GM06990 (cell line): ENCODE results near the gene AGPAT4.

Experiments
- DNase-seq: peaks from one replicate; pipeline ENCODE4 v3.0.0-alpha.2; 2011; ENCODE audit not compliant: insufficient read length; ENCODE audit errors: extremely low read depth
- H3K27me3 ChIP-seq: replicated peaks from 2 replicates; pipeline ENCODE4 v1.6.0; 2011; ENCODE audit warnings: low read length; ENCODE audit not compliant: control insufficient read depth, insufficient read depth
- H3K36me3 ChIP-seq: 2 replicates; pipeline ENCODE4 v1.5.1; 2011; ENCODE audit warnings: low read length; ENCODE audit not compliant: control insufficient read depth, insufficient read depth
- H3K4me3 ChIP-seq: replicated peaks from 2 replicates; pipeline ENCODE4 v1.5.1; 2011; ENCODE audit warnings: low read depth, mild to moderate bottlenecking, control low read depth, low read length
- CTCF ChIP-seq: IDR thresholded peaks from 2 replicates; pipeline ENCODE4 v1.5.1; 2011; ENCODE audit warnings: low read length, control low read depth, mild to moderate bottlenecking, inconsistent platforms; ENCODE audit not compliant: insufficient read depth, poor library complexity, severe bottlenecking

AGPAT4 gene

GRCh38 chr6:161274898-161275297 lies 1.0 kb upstream of the AGPAT4 start:
- no peaks in the 10 kb centered on the region for H3K27me3 ChIP-seq
- no peak for TF ChIP-seq CTCF
- no peaks in the 10 kb centered on the region for H3K36me3 ChIP-seq
- DNase-seq: no peak
- H3K4me3 ChIP-seq: no peak overlapping the region

DNA sequence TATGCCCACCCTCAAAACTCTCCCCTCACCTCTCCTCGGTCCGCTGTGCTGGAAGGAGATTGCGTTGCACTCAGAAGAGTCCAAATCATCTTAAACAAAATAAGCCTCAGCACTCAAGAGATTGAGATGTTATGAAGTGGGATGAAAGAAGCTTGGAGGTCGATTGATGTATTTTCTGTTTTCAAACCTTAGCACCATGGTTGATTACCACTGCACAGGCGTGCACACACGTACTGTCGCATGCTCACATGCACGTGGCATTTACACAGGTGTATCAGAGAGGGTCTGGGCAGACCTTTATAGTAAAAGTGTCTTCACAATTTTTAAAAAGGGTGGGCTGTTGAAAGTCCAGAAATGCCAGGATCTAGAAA lies 612 bp upstream of the AGPAT4 start:
- TF ChIP-seq CTCF: no peak
- H3K4me3 ChIP-seq: peak overlapping the region; percentile 86
- no peak for DNase-seq
- no peaks in the 10 kb centered on the region for H3K36me3 ChIP-seq
- no peaks in the 10 kb centered on the region for H3K27me3 ChIP-seq

DNA sequence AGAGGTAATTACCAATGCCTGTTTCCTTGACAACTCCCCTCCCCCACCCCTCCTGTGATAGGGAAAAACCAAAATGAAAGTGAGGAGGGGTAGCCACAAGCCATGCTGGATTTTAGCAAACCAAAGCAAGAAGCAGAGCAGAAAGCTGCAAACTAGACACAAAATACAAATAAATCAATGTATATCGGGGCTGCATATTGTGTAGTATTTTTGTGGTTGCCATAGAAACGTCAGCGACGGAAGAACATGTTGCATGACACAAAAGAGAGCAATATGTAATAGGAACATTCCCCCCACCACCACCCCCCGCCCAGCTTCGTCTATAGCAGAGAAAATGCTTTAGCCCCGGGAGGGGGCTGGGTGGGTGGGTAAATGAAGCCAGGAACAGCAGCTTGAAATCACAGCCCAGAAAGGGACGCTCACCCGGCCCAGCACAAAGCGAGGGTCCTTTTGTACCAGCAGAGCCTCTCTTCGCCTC lies 548 bp downstream of the AGPAT4 start:
- peak; percentile 25 for DNase-seq
- Histone ChIP-seq H3K4me3 (peak overlapping the region; percentile 86), H3K36me3 (no peaks in the 10 kb centered on the region), H3K27me3 (no peaks in the 10 kb centered on the region)
- TF ChIP-seq CTCF: no peak

DNA sequence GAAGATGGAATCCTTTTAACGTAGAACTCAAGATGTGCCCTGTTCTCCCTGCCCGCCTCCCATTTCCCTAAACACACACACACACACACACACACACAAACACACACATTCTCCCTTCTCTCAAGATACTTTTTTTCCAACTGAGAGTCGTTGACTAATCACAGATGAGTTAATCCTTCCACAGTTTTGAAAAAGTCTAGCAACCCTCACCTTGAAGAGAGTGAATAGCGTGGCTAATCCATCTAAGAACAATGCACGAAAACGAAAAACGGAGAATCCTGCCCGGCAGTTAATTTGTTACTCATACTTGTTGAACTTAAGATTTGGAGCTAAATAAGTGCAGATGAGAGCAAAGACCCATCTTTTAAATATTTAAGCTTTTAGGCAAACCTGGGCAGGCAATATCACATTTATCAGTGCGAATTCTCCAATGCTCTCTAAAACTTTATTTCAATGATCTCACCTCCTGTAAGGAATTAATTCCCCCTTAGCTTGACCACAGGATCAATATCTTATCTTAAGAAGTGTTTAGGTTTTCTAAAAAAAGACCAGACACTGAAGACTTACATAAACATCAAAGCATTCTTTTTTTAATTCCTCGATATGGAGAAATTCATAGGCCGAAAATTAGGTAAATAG lies 1.1 kb downstream of the AGPAT4 start:
- Histone ChIP-seq H3K27me3 (no peaks in the 10 kb centered on the region), H3K4me3 (peak overlapping the region; percentile 86), H3K36me3 (no peaks in the 10 kb centered on the region)
- TF ChIP-seq CTCF: no peak
- no peak for DNase-seq

DNA sequence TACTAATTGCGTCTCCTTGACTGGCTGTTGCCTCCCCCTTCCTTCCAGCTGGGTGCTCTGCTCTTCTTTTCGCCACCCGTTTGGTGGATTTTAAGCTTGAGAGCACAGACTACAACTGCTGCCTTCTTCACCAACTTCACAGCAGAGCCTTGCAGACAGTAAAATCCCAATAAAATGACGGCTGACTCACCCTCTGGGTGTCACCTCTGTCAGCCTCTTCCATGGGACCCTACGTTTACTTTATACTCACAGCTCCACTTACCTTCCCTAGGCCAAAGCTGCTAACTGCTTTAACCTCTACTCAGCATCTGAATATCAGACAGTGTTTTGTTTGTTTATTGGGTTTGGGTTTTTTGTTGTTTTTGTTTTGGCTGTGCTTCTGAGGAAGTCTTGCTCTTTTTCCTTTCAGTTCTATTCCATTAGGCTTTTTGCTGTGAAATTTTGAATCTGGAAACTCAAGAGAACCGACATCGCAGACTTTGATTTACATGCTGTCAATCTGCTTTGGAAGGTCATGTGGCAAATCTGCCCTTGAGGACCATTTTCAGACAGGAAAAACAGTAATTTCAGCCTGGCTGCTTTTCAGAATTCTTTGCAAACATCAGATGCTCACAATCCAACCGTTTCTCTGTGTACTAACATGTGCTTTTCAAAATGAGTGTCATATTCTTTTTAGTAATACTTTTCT lies 2.4 kb downstream of the AGPAT4 start:
- no peak overlapping the region for H3K4me3 ChIP-seq
- DNase-seq: no peak
- TF ChIP-seq CTCF: no peak
- no peaks in the 10 kb centered on the region for H3K27me3 ChIP-seq
- no peaks in the 10 kb centered on the region for H3K36me3 ChIP-seq
